SKM-1 treated with dmso at 0.1 percent for 144 hours (cell line): ENCODE data around the gene HTR3D.
"Not testable (repeated sequence)": the region's sequence is repeated elsewhere in the genome, so short reads cannot be mapped to it uniquely, and the experiment has no call there.

Source experiments
- DNase-seq: peaks from one replicate; lab custom pipeline; 2025; ENCODE audit not compliant: unreplicated experiment; lab: John Stamatoyannopoulos, UW

Gene HTR3D

GRCh38 chr3:184031187-184031792 is at the start of gene HTR3D:
HTR3D (plus strand) TSS chr3:184031742; CDS start chr3:184031742, 0 bp downstream.
- peak; percentile 20 for DNase-seq

GRCh38 chr3:183981990-183982644 is 49.4 kb upstream of the HTR3D start:
- DNase-seq: no peak

GRCh38 chr3:183984127-183984740 is 47.3 kb upstream of the HTR3D start:
- no peak for DNase-seq

- DNase-seq: no peak
Observed at GRCh38 chr3:183984749-183985729, 46.5 kb upstream of the HTR3D start.

GRCh38 chr3:183987000-183987600 is 44.4 kb upstream of the HTR3D start:
- no peak for DNase-seq

- DNase-seq: no peak
Observed at GRCh38 chr3:183988216-183988790, 43.2 kb upstream of the HTR3D start.

GRCh38 chr3:183991403-183991802 is 40.1 kb upstream of the HTR3D start:
- DNase-seq: no peak

GRCh38 chr3:184001761-184002160 is 29.8 kb upstream of the HTR3D start:
- DNase-seq: no peak

GRCh38 chr3:184002469-184002868 is 29.1 kb upstream of the HTR3D start:
- DNase-seq: no peak

- no peak for DNase-seq
Observed at GRCh38 chr3:184003187-184003967, 28.2 kb upstream of the HTR3D start.

- no peak for DNase-seq
Observed at GRCh38 chr3:184004476-184004875, 27.1 kb upstream of the HTR3D start.

GRCh38 chr3:184005941-184006507 is 25.5 kb upstream of the HTR3D start:
- DNase-seq: no peak

GRCh38 chr3:184007143-184007813 is 24.3 kb upstream of the HTR3D start:
- not testable (repeated sequence) for DNase-seq

- DNase-seq: no peak
Observed at GRCh38 chr3:184008161-184008560, 23.4 kb upstream of the HTR3D start.

GRCh38 chr3:184011230-184011876 is 20.2 kb upstream of the HTR3D start:
- DNase-seq: no peak

GRCh38 chr3:184011937-184012889 is 19.3 kb upstream of the HTR3D start:
- no peak for DNase-seq

- no peak for DNase-seq
Observed at GRCh38 chr3:184015381-184016019, 16.0 kb upstream of the HTR3D start.
